Activated CD8-positive, alpha-beta T cell treated with anti-CD3 and anti-CD28 coated beads, Interleukin-2, amount 10 ng/mL, durations not matched to agents 7 days and 5 days (primary cell): ENCODE data around the gene TUBB8. TPM values are rescaled to one million over a fixed set of nuclear protein-coding genes. Genes with fewer than 3 reads are reported as not detected.
"Not testable (repeated sequence)": the region's sequence is repeated elsewhere in the genome, so short reads cannot be mapped to it uniquely, and the experiment has no call there.

Source experiments
- ATAC-seq: fragments of 150-1000 bp; cut with Tn5 transposase; one replicate; pipeline ENCODE4 v1.10.0; 2021; ENCODE audit warnings: moderate library complexity
- CTCF ChIA-PET: fragments of 350-600 bp; sonication (Branson Sonifier 250); formaldehyde crosslinking; loops from one replicate; lab custom pipeline; 2021; ENCODE audit warnings: antibody characterized with exemption; lab: Charles Lee
- POLR2A ChIA-PET: fragments of 350-600 bp; sonication (Branson Sonifier 250); formaldehyde crosslinking; loops from one replicate; lab custom pipeline; 2021; ENCODE audit warnings: antibody characterized with exemption; lab: Charles Lee
- DNase-seq: peaks from one replicate; pipeline ENCODE4 v3.0.0-alpha.2; 2020
- H3K27ac Mint-ChIP-seq: one replicate; pipeline ENCODE4 v1.8.0; 2021; ENCODE audit warnings: mild to moderate bottlenecking, mixed read lengths
- H3K27me3 Mint-ChIP-seq: one replicate; pipeline ENCODE4 v1.8.0; 2021; ENCODE audit warnings: low read depth, mixed read lengths
- H3K36me3 Mint-ChIP-seq: one replicate; pipeline ENCODE4 v1.8.0; 2021; ENCODE audit warnings: low read depth, mixed read lengths
- H3K4me1 Mint-ChIP-seq: one replicate; pipeline ENCODE4 v1.8.0; 2021; ENCODE audit warnings: low read depth, mixed read lengths
- H3K4me3 Mint-ChIP-seq: one replicate; pipeline ENCODE4 v1.8.0; 2021; ENCODE audit warnings: mild to moderate bottlenecking, mixed read lengths
- H3K9me3 Mint-ChIP-seq: one replicate; pipeline ENCODE4 v1.8.0; 2022; ENCODE audit warnings: mixed read lengths; ENCODE audit not compliant: insufficient read depth
- total RNA-seq, 2 experiments: library from RNA; stranded (reverse); gene quantifications; one replicate each; pipeline ENCODE4 v1.2.3, GENCODE V29; 2021

The TUBB8 gene
- total RNA-seq, 2 experiments from 2014 or later, result not detected

DNA sequence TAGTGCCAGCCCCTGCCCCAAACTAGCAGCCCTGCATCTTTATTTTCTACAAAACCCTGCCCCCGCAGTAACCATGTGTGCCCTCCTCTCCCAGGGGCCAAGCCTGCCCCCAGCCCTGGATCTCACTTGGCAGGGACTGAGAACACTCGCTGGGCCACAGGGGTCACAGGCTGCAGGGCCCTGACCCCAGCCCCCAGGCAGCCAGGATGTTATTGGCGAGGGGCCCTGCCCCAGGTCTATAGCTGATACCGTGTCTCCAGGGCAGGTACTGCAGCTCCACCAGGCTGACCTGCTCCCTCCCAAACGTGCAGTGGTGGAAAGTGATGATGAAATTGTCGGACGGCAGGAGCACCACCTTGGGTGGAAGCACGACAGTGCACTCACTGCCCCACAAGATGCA, 35.9 kb upstream of the TUBB8 start:
- DNase-seq, result no peak
- Mint-ChIP-seq H3K9me3 (no peaks in the 10 kb centered on the region), H3K4me3 (no peak overlapping the region), H3K27me3 (peaks cover 3% of the 10 kb centered on the region), H3K4me1 (peaks cover 15% of the 10 kb centered on the region), H3K27ac (no peak overlapping the region), H3K36me3 (no peaks in the 10 kb centered on the region)
- ChIA-PET CTCF (interaction anchor here (1.8 kb wide), 1 partner anchor 11 kb away, joined by 5 read pairs; no protein-coding TSS in a partner anchor), POLR2A (no interaction called here)
- ATAC-seq, result no peak

DNA sequence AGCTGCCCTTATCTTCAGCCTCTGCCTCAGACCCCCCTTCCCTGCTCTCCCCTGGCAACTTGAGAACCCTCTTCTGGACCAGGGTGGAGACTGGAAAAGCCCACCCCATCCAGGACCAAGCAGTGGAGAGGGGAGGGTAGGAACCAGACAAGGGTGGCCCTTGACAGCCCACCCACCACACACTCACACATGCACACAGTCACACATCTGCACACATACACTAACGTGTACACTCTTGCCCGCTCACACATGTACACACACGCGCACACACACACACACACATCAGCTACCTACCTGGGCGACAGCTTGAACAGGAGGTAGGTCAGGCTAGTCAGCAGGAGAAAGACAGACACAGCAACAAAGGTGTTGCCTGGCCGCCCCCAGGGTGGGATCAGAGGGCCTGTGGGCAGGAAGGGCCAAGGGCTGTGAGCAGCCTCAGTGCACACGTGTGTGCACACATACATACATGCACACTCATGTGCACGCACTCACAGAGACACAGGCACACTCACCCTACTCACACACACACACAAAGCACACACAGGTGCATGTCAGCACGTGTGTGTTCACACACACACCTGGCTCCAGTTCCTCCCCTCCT, 34.9 kb upstream of the TUBB8 start:
- ATAC-seq (no peak), DNase-seq (peak; percentile 4)
- peaks cover 3% of the 10 kb centered on the region for H3K27me3 Mint-ChIP-seq
- H3K9me3 Mint-ChIP-seq, result no peaks in the 10 kb centered on the region
- H3K4me3 Mint-ChIP-seq, result no peak overlapping the region
- POLR2A ChIA-PET, result no interaction called here
- no peak overlapping the region for H3K27ac Mint-ChIP-seq
- H3K4me1 Mint-ChIP-seq, result peaks cover 15% of the 10 kb centered on the region
- CTCF ChIA-PET, result no interaction called here
- no peaks in the 10 kb centered on the region for H3K36me3 Mint-ChIP-seq

DNA sequence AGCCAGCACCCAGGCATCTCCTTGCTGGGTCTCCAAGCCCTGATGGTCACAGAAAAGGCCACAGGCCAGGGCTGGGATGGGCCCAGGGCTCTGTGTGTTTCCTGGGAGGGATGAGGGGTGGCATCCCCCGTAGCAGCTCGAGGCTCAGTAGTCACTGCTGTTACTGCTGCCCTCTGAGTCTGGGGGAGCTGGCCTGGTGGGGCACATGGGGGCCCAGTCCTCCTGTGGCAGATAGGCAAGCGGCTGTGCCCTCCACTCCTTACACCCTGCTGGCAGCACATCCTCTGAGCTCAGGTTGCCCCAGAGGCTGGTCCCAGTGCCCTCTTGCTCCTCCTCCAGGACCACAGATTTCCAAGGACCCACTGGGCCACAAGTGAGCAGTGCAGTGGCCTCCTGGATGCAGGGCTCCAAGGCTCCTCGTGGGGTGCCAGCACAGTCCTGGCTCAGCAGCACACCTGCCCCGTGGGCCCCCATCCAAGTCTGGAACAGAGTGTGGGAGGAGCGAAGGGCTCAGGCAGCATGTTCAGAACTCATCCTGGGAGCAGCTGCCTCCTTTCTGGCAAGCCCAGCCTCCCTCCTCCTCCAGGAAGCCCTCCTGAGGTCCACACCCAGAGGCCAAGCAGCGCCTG, 31.5 kb upstream of the TUBB8 start:
- no peak overlapping the region for H3K4me3 Mint-ChIP-seq
- H3K36me3 Mint-ChIP-seq, result no peaks in the 10 kb centered on the region
- no peak for ATAC-seq

DNA sequence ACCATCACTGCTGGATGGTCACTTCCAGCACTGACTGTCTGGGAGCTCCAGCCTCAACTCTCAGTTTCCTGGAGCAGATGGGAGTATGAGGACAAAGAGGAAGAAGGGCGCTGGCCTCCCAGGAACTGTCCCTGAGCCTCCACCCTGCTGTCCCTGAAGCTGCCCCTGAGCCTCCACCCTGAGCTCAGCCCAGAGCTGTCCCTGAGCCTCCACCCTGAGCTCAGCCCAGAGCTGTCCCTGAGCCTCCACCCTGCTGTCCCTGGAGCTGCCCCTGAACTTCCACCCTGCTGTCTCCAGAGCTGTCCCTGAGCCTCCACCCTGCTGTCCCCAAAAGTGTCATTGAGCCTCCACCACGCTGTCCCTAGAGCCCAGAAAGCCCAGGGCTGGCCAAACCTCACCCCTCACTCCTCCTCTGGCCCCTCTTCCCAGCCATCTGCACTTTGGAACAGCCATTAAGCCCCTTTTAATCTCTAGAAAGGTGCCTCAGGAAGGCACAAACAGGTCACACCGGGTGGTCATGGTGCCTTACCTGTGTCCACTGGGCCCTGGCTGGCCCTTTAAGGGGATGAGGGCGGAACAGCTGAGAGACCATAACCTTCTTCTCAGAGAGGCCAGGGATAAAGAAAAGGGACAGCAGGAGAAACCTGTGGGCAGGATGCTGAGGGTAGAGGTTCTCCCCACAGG, 30.6 kb upstream of the TUBB8 start:
- peaks cover 6% of the 10 kb centered on the region for H3K4me1 Mint-ChIP-seq
- peaks cover 15% of the 10 kb centered on the region for H3K27me3 Mint-ChIP-seq
- no peak for ATAC-seq
- ChIA-PET POLR2A (no interaction called here), CTCF (no interaction called here)
- H3K27ac Mint-ChIP-seq, result no peak overlapping the region
- DNase-seq, result peak; percentile 4
- H3K9me3 Mint-ChIP-seq, result no peaks in the 10 kb centered on the region
- H3K36me3 Mint-ChIP-seq, result no peaks in the 10 kb centered on the region
- H3K4me3 Mint-ChIP-seq, result no peak overlapping the region

More for the DNA sequence above, 31.5 kb upstream of the TUBB8 start:
- Mint-ChIP-seq H3K27ac (no peak overlapping the region), H3K27me3 (peaks cover 15% of the 10 kb centered on the region), H3K9me3 (no peaks in the 10 kb centered on the region), H3K4me1 (peaks cover 6% of the 10 kb centered on the region)
- CTCF ChIA-PET, result no interaction called here
- POLR2A ChIA-PET, result no interaction called here
- DNase-seq, result no peak

DNA sequence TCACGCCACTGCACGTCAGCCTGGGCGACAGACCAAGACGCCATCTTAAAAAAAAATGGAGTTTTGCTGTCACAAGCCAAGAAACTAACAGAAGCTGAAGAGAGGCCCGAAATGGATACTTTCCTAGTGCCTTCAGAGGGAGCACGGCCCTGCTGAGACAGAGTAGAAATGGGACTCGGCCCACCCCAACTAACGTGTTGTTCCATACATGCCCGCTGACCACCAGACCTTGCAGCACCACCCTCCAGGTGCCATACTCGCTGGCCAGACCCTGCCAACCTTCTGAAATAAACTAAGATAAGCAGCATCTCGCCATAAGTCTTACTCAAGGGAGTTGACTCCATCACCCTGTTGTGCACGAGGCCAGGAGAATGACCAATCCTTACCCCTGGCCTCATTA, 29.5 kb upstream of the TUBB8 start:
- Mint-ChIP-seq H3K4me1 (peaks cover 9% of the 10 kb centered on the region), H3K9me3 (no peaks in the 10 kb centered on the region), H3K4me3 (no peak overlapping the region), H3K27ac (no peak overlapping the region), H3K36me3 (no peaks in the 10 kb centered on the region), H3K27me3 (peaks cover 17% of the 10 kb centered on the region)
- POLR2A ChIA-PET, result no interaction called here
- ATAC-seq, result no peak
- CTCF ChIA-PET, result no interaction called here
- peak; percentile 8 for DNase-seq

DNA sequence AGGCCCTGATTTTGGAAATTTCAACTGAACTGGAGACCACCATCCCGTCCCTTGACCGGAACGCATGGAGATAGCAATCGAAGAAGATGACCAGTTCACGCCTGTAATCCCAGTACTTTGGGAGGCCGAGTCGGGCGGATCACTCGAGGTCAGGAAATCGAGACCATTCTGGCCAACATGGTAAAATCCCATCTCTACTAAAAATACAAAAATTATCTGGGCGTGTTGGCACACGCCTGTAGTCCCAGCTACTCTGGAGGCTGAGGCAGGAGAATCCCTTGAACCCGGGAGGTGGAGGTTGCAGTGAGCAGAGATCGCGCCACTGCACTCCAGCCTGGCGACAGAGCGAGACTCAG, 25.1 kb upstream of the TUBB8 start:
- DNase-seq, H3K9me3 Mint-ChIP-seq, H3K4me1 Mint-ChIP-seq, ATAC-seq, POLR2A ChIA-PET, H3K27ac Mint-ChIP-seq, H3K36me3 Mint-ChIP-seq: not testable (repeated sequence)
- CTCF ChIA-PET, result interaction anchor here (2.0 kb wide), 1 partner anchor 12 kb away, joined by 5 read pairs; no protein-coding TSS in a partner anchor
- Mint-ChIP-seq H3K27me3 (peaks cover 17% of the 10 kb centered on the region), H3K4me3 (peak overlapping the region; percentile 64)

DNA sequence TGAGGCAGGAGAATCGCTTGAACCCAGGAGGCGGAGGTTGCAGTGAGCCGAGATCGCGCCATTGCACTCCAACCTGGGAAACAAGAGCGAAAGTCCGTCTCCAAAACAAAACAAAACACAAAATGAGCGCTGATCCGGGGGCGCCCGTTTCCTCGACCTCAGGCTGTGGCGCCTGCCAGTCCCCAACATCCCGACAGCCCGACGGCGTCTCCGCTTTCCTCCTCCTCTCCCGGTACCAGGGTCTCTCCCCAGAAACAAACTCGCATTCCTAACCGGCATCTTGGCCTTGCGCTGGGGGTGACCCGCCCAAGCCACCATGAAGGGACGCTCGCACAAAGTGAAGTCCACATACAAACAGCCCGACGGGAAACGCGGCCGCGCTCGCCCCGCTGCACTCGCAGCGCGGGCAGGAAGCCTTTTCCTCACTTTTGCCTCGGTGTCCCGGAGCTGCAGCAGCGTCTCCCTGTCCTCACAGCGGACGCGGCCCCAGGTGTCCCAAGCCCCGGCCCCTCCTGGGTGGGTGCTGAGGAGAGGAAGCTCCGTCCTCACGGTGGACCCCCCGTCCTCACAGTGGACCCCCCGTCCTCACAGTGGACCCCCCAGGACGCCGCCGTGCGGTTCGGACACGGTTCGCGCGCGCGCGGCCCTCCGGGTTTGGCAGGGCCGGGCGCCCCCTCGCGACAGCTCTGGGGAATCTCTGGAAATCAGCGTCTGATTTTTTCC, 24.6 kb upstream of the TUBB8 start:
- Mint-ChIP-seq H3K4me3 (peak overlapping the region; percentile 64), H3K27me3 (peaks cover 20% of the 10 kb centered on the region)
- H3K4me1 Mint-ChIP-seq, H3K9me3 Mint-ChIP-seq, POLR2A ChIA-PET, H3K36me3 Mint-ChIP-seq, H3K27ac Mint-ChIP-seq: not testable (repeated sequence)
- ATAC-seq (peak; percentile 40), DNase-seq (peak; percentile 52)
- CTCF ChIA-PET, result interaction anchor here (2.0 kb wide), 1 partner anchor 12 kb away, joined by 5 read pairs; no protein-coding TSS in a partner anchor

DNA sequence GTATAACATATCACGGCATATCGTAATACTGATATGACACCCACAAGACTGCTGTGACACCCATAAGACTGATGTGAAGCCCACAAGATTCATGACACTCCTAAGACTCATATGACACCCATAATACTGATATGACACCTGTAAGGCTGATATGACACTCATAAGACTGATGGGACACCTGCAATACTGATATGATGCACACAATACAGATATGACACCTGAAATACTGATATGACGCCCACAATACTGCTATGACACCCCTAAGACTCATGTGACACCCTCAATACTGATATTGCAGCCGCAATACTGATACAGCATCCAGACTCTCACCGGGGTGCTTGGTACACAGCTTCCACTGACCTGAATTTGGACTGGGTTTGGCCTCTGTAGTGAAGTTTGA, 19.1 kb upstream of the TUBB8 start:
- H3K27ac Mint-ChIP-seq, POLR2A ChIA-PET, H3K4me1 Mint-ChIP-seq, H3K36me3 Mint-ChIP-seq, ATAC-seq, H3K9me3 Mint-ChIP-seq, CTCF ChIA-PET, H3K4me3 Mint-ChIP-seq, DNase-seq: not testable (repeated sequence)
- peaks cover 11% of the 10 kb centered on the region for H3K27me3 Mint-ChIP-seq

DNA sequence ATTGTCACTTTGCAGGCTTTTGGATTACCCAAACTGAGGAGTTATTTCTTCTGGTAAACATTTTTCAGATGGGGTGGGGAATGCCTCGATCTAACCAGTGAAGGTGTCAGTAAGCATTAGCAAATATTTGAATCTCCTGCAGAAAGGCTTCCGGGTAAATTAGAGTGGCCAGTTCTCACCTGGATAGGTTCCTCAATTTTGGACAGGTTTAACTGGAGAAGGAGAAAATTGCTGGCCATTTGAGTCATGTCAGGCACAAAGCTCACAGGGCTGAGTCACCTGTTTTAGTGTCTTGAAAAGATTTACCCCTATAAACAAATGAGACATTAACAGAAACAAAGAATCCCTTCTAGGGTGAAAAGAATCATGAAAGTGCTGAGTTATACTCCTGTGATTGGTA, 830 bp upstream of the TUBB8 start:
- CTCF ChIA-PET, ATAC-seq, H3K27me3 Mint-ChIP-seq, H3K9me3 Mint-ChIP-seq, H3K4me3 Mint-ChIP-seq, H3K36me3 Mint-ChIP-seq, POLR2A ChIA-PET, H3K4me1 Mint-ChIP-seq, DNase-seq, H3K27ac Mint-ChIP-seq: not testable (repeated sequence)

DNA sequence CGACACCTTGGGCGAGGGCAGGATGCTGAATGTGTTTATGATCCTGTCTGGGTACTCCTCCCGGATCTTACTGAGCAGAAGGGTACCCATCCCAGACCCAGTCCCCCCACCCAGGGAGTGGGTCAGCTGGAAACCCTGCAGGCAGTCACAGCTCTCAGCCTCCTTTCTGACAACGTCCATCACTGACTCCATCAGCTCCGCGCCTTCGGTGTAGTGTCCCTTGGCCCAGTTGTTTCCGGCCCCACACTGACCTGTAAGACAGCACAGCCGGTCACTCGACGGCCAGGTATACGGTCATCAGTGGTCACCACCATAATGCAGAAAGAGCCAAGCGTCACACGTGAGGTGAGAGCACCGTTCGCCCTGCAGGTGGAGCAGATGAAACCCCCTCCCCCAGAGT, 1.2 kb downstream of the TUBB8 start:
- H3K27me3 Mint-ChIP-seq, H3K9me3 Mint-ChIP-seq, H3K27ac Mint-ChIP-seq, H3K36me3 Mint-ChIP-seq, CTCF ChIA-PET, H3K4me3 Mint-ChIP-seq, H3K4me1 Mint-ChIP-seq, POLR2A ChIA-PET, DNase-seq, ATAC-seq: not testable (repeated sequence)

DNA sequence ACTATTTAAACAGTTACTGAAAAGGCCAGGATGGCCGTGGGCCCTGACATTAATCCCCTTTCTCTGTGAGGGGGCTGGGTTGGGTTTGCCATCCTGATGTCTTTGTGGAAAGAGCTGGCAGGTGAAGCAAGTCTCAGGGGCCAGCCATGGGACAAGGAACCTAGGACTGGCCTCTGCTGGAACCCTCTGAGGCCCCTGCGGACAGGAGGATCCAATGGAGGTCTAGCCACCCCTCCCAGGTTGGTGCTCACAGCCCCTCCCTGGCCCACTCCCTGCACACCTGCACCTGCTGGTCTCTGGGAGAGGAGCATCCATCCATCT, 35.8 kb downstream of the TUBB8 start:
- H3K27me3 Mint-ChIP-seq, DNase-seq, H3K27ac Mint-ChIP-seq, H3K36me3 Mint-ChIP-seq, CTCF ChIA-PET, H3K9me3 Mint-ChIP-seq, H3K4me3 Mint-ChIP-seq, POLR2A ChIA-PET, H3K4me1 Mint-ChIP-seq: not testable (repeated sequence)
- ATAC-seq, result peak; percentile 15
